ENCODE data around the gene PTTG1IP. TPM values are rescaled to one million over a fixed set of nuclear protein-coding genes. Genes with fewer than 3 reads are reported as not detected.
"Not testable (repeated sequence)": the region's sequence is repeated elsewhere in the genome, so short reads cannot be mapped to it uniquely, and the experiment has no call there.

The PTTG1IP gene
- total RNA-seq, 1 donor from 2014 or later = 468 TPM

- Histone ChIP-seq H3K4me1 (no peaks in the 10 kb centered on the region), H3K27me3 (no peaks in the 10 kb centered on the region), H3K9me3 (no peaks in the 10 kb centered on the region), H3K27ac (no peak overlapping the region), H3K4me3 (no peak overlapping the region), H3K36me3 (no peaks in the 10 kb centered on the region)
- intact Hi-C loops (cut with DNase I) = no loop called here
- no peak for DNase-seq (ENCODE audit: low spot score in 2 of 2)
- TF ChIP-seq, protein P1, sequence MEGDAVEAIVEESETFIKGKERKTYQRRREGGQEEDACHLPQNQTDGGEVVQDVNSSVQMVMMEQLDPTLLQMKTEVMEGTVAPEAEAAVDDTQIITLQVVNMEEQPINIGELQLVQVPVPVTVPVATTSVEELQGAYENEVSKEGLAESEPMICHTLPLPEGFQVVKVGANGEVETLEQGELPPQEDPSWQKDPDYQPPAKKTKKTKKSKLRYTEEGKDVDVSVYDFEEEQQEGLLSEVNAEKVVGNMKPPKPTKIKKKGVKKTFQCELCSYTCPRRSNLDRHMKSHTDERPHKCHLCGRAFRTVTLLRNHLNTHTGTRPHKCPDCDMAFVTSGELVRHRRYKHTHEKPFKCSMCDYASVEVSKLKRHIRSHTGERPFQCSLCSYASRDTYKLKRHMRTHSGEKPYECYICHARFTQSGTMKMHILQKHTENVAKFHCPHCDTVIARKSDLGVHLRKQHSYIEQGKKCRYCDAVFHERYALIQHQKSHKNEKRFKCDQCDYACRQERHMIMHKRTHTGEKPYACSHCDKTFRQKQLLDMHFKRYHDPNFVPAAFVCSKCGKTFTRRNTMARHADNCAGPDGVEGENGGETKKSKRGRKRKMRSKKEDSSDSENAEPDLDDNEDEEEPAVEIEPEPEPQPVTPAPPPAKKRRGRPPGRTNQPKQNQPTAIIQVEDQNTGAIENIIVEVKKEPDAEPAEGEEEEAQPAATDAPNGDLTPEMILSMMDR (IDR thresholded peaks at IDR 0.05) = no peak
Measured at GRCh38 chr21:44835647-44835973, 37.9 kb downstream of the PTTG1IP start.

DNA sequence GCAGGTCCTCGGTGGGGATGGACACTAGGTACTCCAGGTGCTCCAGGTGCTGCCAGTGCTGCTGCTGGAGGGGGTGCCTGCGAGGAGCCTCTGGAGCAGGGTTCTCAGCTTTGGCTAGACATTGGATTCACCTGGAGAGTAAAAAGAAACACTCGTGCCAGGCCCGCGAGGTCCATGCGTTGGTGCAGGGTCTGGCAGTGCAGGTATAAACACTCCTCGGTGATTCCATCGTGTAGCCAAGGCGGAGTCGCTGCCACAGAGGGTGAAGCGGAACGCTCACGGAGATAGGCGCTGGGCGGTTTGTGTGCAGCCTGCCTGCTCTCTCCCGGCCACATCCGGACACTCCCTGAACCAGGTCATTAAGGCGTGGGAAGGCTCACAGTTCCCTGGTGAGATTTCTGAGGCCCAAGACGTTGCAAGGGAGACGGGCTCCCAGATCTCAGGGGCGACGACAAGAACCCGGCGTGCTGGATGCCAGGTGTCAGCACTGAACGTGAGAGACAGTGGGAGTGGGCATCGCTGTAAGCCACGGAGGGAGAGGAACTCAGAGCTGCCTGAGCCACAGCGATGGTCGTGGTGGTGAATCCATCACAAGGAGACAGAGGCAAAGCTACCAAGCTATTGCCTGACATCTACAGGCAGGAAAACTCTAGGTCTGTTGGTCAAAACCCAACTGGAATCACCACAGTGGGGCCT is 38.4 kb downstream of the PTTG1IP start:
- no peaks in the 10 kb centered on the region for H3K4me1 ChIP-seq
- intact Hi-C loops (cut with DNase I) = no loop called here
- H3K9me3 ChIP-seq = no peaks in the 10 kb centered on the region
- TF ChIP-seq, protein P1 (IDR thresholded peaks at IDR 0.05) = no peak
- DNase-seq (ENCODE audit: low spot score in 2 of 2) = no peak
- H3K4me3 ChIP-seq = no peak overlapping the region
- no peaks in the 10 kb centered on the region for H3K27me3 ChIP-seq
- H3K27ac ChIP-seq = no peak overlapping the region
- no peaks in the 10 kb centered on the region for H3K36me3 ChIP-seq

DNA sequence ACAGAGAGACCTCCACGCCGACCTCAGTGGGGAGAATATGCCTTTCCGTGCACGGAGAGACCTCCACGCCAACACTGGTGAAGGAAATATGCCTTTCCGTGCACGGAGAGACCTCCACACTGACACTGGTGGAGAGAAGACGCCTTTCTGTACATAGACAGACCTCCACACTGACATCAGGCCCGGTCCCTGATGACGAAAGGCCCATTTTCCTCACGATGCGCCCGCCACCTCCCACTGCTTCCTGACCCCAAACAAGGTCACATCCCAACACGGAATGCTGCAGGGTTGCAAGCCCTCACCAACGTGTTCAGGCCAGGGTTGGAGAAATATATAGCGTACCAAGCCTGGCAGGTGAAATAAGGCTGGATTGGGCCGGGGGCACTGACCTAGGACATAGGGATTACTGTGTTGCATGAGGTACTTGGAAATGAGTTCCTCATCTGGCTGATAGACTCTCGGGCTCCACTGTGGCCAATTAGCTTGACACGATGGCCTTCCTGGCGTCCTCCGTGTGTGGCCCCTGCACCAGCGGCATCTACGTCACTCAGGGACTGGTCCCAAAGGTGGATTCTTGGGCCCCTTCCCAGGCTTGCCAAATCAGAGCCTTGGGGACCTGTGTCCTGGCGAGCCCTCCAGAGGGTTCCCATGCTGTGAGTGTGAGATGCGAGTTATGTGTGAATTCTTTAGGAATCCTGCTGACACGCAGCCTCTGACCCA is 39.1 kb downstream of the PTTG1IP start:
- TF ChIP-seq, protein P1 (IDR thresholded peaks at IDR 0.05) = no peak
- H3K9me3 ChIP-seq = no peaks in the 10 kb centered on the region
- intact Hi-C loops (cut with DNase I) = no loop called here
- DNase-seq (ENCODE audit: low spot score in 2 of 2) = no peak
- H3K4me3 ChIP-seq = no peak overlapping the region
- no peak overlapping the region for H3K27ac ChIP-seq
- no peaks in the 10 kb centered on the region for H3K36me3 ChIP-seq
- H3K4me1 ChIP-seq = no peaks in the 10 kb centered on the region
- H3K27me3 ChIP-seq = no peaks in the 10 kb centered on the region

DNA sequence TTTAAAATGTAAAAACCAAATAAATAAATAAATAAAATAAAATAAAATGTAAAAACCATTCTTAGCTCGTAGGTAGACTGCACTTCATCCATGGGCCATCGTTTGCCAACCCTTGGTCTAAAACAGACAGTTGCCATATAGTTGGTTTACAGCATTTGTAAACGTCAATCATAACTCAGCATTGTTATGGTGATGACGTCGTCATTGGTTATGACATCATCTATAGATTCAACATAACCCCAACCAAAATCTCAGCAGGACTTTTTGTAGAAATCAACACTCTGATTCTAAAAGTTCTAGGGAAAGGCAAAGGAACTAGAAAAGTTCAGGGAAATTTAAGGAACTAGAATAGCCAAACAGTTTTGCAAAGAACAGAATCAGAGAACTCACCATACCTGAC is 39.8 kb downstream of the PTTG1IP start:
- Histone ChIP-seq H3K36me3 (no peaks in the 10 kb centered on the region), H3K9me3 (peaks cover 0 to 3% of the 10 kb centered on the region in 2 donors), H3K27ac (no peak overlapping the region), H3K4me1 (no peaks in the 10 kb centered on the region), H3K4me3 (no peak overlapping the region), H3K27me3 (no peaks in the 10 kb centered on the region)
- no peak for DNase-seq (ENCODE audit: low spot score in 2 of 2)
- intact Hi-C loops (cut with DNase I) = no loop called here
- TF ChIP-seq, protein P1 (IDR thresholded peaks at IDR 0.05) = no peak

DNA sequence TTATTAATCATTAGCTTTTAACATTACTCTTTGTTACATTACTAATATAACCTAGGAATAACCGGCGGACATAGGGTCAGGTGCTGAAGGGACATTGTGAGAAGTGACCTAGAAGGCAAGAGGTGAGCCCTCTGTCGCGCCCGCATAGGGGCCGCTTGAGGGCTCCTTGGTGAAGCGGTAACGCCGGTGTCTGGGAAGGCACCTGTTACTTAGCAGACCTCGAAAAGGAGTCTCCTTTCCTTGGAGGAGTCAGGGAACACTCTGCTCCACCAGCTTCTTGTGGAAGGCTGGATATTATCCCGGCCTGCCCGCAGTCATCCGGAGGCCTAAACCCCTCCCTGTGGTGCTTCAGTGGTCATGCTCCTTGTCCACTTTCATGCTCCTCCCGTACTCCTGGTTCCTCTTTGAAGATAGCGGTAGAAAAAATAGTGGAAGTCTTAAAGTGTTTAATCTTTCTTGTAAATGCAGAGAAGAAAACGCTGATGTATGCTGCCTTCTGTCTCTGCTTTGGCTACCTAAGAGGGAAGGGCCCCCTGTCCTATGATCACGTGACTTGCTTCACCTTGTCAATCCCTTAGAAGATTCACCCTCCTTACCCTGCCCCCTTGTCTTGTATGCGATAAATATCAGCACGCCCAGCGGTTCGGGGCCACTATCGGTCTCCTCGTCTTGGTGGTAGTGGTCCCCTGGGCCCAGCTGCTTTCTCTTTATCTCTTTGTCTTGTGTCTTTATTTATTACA is 40.8 kb downstream of the PTTG1IP start:
- H3K27ac ChIP-seq; DNase-seq (ENCODE audit: low spot score in 2 of 2); H3K4me3 ChIP-seq; H3K27me3 ChIP-seq; H3K36me3 ChIP-seq; intact Hi-C loops (cut with DNase I); H3K4me1 ChIP-seq; H3K9me3 ChIP-seq: not testable (repeated sequence)

Measured in ascending aorta (tissue), 2 donors.